Stimulated activated CD4-positive, alpha-beta T cell treated with anti-CD3 and anti-CD28 coated beads, Interleukin-15, amount 100 ng/mL, for 1 hour (primary cell): ENCODE results near the gene SMCHD1.
"Not testable (repeated sequence)": the region's sequence is repeated elsewhere in the genome, so short reads cannot be mapped to it uniquely, and the experiment has no call there.

ENCODE experiments used
- DNase-seq, 2 donors: peaks; one replicate each; pipeline ENCODE4 v3.0.0-alpha.2; 2020; ENCODE audit warnings: low read depth in 1 of 2, low spot score in 1 of 2

Gene SMCHD1

GRCh38 chr18:2850816-2851215, 195.3 kb downstream of the SMCHD1 start:
- no peak for DNase-seq

- DNase-seq, result no peak
These were observed 196.2 kb downstream of the SMCHD1 start for GRCh38 chr18:2851771-2852170.

- not testable (repeated sequence) for DNase-seq
These were observed 196.9 kb downstream of the SMCHD1 start for GRCh38 chr18:2852460-2852859.

- no peak for DNase-seq
These were observed 197.8 kb downstream of the SMCHD1 start for GRCh38 chr18:2853173-2853925.

GRCh38 chr18:2853926-2854664, 198.6 kb downstream of the SMCHD1 start:
- DNase-seq, result no peak
